ENCODE data around the gene PSRC1.

- TF ChIP-seq, protein P1, sequence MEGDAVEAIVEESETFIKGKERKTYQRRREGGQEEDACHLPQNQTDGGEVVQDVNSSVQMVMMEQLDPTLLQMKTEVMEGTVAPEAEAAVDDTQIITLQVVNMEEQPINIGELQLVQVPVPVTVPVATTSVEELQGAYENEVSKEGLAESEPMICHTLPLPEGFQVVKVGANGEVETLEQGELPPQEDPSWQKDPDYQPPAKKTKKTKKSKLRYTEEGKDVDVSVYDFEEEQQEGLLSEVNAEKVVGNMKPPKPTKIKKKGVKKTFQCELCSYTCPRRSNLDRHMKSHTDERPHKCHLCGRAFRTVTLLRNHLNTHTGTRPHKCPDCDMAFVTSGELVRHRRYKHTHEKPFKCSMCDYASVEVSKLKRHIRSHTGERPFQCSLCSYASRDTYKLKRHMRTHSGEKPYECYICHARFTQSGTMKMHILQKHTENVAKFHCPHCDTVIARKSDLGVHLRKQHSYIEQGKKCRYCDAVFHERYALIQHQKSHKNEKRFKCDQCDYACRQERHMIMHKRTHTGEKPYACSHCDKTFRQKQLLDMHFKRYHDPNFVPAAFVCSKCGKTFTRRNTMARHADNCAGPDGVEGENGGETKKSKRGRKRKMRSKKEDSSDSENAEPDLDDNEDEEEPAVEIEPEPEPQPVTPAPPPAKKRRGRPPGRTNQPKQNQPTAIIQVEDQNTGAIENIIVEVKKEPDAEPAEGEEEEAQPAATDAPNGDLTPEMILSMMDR (IDR thresholded peaks at IDR 0.05): no peak
- no peak for TF ChIP-seq POLR2A (IDR thresholded peaks at IDR 0.05)
- no peak for TF ChIP-seq POLR2AphosphoS5 (IDR thresholded peaks at IDR 0.05)
These were observed 9.2 kb downstream of the PSRC1 start for GRCh38 chr1:109273570-109274288.

All from transverse colon (tissue), 4 donors.